Measurements from ENCODE around the gene PTPRD. TPM values are rescaled to one million over a fixed set of nuclear protein-coding genes. Genes with fewer than 3 reads are reported as not detected.

PTPRD gene
- total RNA-seq, 2 donors from 2014 or later = 97.4 to 101 TPM

DNA sequence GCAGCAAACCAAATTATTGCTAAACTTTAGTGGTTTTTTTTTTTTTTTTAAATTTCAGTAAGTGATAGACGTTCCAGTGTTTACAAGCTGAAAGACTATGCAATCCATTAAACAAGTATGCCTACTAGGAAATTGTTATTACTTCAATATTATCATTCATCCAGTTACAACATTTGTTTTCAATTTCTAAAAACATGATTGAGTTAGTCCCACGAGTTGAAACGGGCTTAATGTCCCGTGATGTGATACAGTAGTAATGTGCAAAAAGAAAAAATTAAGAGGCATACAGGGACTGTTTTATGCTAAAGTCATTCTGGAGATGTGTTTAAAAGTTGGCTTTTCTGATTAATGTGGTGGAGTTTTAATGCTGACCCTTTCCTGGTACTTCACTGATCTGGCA lies 2262.9 kb downstream of the PTPRD start:
- no peaks in the 10 kb centered on the region for H3K9me3 ChIP-seq (ENCODE audit: control insufficient read depth, low read length)
- no peaks in the 10 kb centered on the region for H3K36me3 ChIP-seq (ENCODE audit: control insufficient read depth, insufficient read depth, low read length)
- TF ChIP-seq, protein P1, sequence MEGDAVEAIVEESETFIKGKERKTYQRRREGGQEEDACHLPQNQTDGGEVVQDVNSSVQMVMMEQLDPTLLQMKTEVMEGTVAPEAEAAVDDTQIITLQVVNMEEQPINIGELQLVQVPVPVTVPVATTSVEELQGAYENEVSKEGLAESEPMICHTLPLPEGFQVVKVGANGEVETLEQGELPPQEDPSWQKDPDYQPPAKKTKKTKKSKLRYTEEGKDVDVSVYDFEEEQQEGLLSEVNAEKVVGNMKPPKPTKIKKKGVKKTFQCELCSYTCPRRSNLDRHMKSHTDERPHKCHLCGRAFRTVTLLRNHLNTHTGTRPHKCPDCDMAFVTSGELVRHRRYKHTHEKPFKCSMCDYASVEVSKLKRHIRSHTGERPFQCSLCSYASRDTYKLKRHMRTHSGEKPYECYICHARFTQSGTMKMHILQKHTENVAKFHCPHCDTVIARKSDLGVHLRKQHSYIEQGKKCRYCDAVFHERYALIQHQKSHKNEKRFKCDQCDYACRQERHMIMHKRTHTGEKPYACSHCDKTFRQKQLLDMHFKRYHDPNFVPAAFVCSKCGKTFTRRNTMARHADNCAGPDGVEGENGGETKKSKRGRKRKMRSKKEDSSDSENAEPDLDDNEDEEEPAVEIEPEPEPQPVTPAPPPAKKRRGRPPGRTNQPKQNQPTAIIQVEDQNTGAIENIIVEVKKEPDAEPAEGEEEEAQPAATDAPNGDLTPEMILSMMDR (conservative IDR thresholded peaks at IDR 0.05) = no peak
- WGBS, 2 experiments (ENCODE audit: insufficient coverage in 1 of 2, insufficient read length in 1 of 2) = 93% methylated on average over 4 of the region's 4 CpGs; no CpG with 5 or more reads in 1 of the 2 experiments
- H3K4me1 ChIP-seq (ENCODE audit: control insufficient read depth, insufficient read depth, low read length) = no peaks in the 10 kb centered on the region
- Mint-ChIP-seq H3K27me3 (ENCODE audit: insufficient read depth) (no peaks in the 10 kb centered on the region), H3K4me1 (peaks cover 10% of the 10 kb centered on the region), H3K4me3 (no peak overlapping the region), H3K9me3 (no peaks in the 10 kb centered on the region), H3K27ac (no peak overlapping the region), H3K36me3 (ENCODE audit: low read depth) (peaks cover 2% of the 10 kb centered on the region)
- no peak overlapping the region for H3K27ac ChIP-seq (ENCODE audit: low read depth, low read length)
- H3K27me3 ChIP-seq (ENCODE audit: control insufficient read depth, insufficient read depth, low read length, poor library complexity, severe bottlenecking) = no peaks in the 10 kb centered on the region
- H3K4me3 ChIP-seq (ENCODE audit: low read length) = no peak overlapping the region
- no peak overlapping the region for H3K9ac ChIP-seq (ENCODE audit: extremely low read depth, low read length, poor library complexity, severe bottlenecking)
- no peak for DNase-seq

DNA sequence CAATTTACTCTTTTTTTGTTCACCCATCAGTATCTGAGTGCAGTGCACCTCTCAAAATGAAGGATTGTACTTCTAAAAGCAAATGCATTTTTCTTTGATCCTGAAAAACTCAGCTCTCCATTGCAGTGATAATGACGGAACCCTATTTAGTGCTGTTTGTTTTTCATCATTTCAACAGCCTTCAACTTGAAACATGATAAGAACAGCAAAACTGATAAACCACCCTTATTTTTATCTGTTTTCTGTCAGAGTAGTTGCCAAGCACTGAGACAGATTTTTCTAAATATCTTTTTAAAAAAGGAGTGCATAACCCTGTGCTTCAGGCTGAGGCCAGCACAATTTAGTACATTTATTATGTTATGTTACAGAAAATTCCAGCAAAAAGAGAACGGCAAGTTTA lies 2263.4 kb downstream of the PTPRD start:
- no peaks in the 10 kb centered on the region for H3K9me3 ChIP-seq (ENCODE audit: control insufficient read depth, low read length)
- Mint-ChIP-seq H3K27me3 (ENCODE audit: insufficient read depth) (no peaks in the 10 kb centered on the region), H3K27ac (no peak overlapping the region), H3K36me3 (ENCODE audit: low read depth) (peaks cover 2% of the 10 kb centered on the region), H3K4me1 (peaks cover 10% of the 10 kb centered on the region), H3K4me3 (no peak overlapping the region), H3K9me3 (no peaks in the 10 kb centered on the region)
- no peak overlapping the region for H3K4me3 ChIP-seq (ENCODE audit: low read length)
- no peaks in the 10 kb centered on the region for H3K36me3 ChIP-seq (ENCODE audit: control insufficient read depth, insufficient read depth, low read length)
- no peaks in the 10 kb centered on the region for H3K27me3 ChIP-seq (ENCODE audit: control insufficient read depth, insufficient read depth, low read length, poor library complexity, severe bottlenecking)
- no peaks in the 10 kb centered on the region for H3K4me1 ChIP-seq (ENCODE audit: control insufficient read depth, insufficient read depth, low read length)
- no peak overlapping the region for H3K9ac ChIP-seq (ENCODE audit: extremely low read depth, low read length, poor library complexity, severe bottlenecking)
- TF ChIP-seq, protein P1 (conservative IDR thresholded peaks at IDR 0.05) = no peak
- no peak for DNase-seq
- 86 to 87% methylated on average over 1 to 2 of the region's 2 CpGs for WGBS, 2 experiments (ENCODE audit: insufficient coverage in 1 of 2, insufficient read length in 1 of 2)
- no peak overlapping the region for H3K27ac ChIP-seq (ENCODE audit: low read depth, low read length)

DNA sequence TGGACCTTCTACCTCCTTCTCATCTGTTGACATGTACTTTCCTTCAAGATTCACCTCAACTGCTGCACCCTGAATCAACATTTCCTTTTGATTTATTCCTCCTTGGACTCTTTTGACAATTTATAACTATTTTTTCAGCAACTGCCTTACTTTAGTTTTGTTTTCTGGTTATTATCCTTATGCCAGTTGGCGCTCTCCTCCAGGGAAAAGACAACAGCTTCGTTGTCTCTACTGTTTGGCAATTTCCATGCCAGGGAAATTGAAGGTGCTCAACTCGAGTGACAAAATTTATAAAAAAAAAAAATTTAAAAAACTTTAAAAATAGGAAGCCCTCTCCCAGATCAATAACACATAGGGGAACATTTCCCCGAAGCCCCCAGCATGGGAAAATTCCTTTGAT lies 2264.0 kb downstream of the PTPRD start:
- H3K27ac ChIP-seq (ENCODE audit: low read depth, low read length) = no peak overlapping the region
- no peaks in the 10 kb centered on the region for H3K27me3 Mint-ChIP-seq (ENCODE audit: insufficient read depth)
- WGBS, 2 experiments (ENCODE audit: insufficient coverage in 1 of 2, insufficient read length in 1 of 2) = 87% methylated on average over 3 of the region's 4 CpGs; no CpG with 5 or more reads in 1 of the 2 experiments
- peaks cover 2% of the 10 kb centered on the region for H3K36me3 Mint-ChIP-seq (ENCODE audit: low read depth)
- no peaks in the 10 kb centered on the region for H3K4me1 ChIP-seq (ENCODE audit: control insufficient read depth, insufficient read depth, low read length)
- no peaks in the 10 kb centered on the region for H3K9me3 ChIP-seq (ENCODE audit: control insufficient read depth, low read length)
- no peak overlapping the region for H3K9ac ChIP-seq (ENCODE audit: extremely low read depth, low read length, poor library complexity, severe bottlenecking)
- TF ChIP-seq, protein P1 (conservative IDR thresholded peaks at IDR 0.05) = no peak
- H3K9me3 Mint-ChIP-seq = no peaks in the 10 kb centered on the region
- H3K27ac Mint-ChIP-seq = no peak overlapping the region
- DNase-seq = no peak
- no peaks in the 10 kb centered on the region for H3K36me3 ChIP-seq (ENCODE audit: control insufficient read depth, insufficient read depth, low read length)
- H3K4me3 Mint-ChIP-seq = no peak overlapping the region
- H3K27me3 ChIP-seq (ENCODE audit: control insufficient read depth, insufficient read depth, low read length, poor library complexity, severe bottlenecking) = no peaks in the 10 kb centered on the region
- H3K4me1 Mint-ChIP-seq = peaks cover 12% of the 10 kb centered on the region
- no peak overlapping the region for H3K4me3 ChIP-seq (ENCODE audit: low read length)

All from endodermal cell (in vitro differentiated cells).